Neural cell (in vitro differentiated cells): Measurements from ENCODE around the gene HEATR1.

ENCODE experiments used
- CTCF ChIP-seq: fragments of 450-650 bp; IDR thresholded peaks from 2 replicates; pipeline ENCODE4 v1.5.1; 2014; ENCODE audit warnings: antibody characterized with exemption, mild to moderate bottlenecking, moderate library complexity; ENCODE audit not compliant: poor library complexity, severe bottlenecking
- EP300 ChIP-seq: fragments of 450-650 bp; conservative IDR thresholded peaks from 2 replicates; pipeline ENCODE4 v1.6.1; 2014; ENCODE audit warnings: antibody characterized with exemption, mild to moderate bottlenecking, moderate library complexity; ENCODE audit not compliant: poor library complexity, severe bottlenecking
- EZH2 ChIP-seq: fragments of 200-600, 300-800 bp; shearing (Covaris generic), sonication (generic); IDR thresholded peaks from 2 replicates; pipeline ENCODE4 v1.6.1; 2014; ENCODE audit warnings: antibody characterized with exemption, low read length, borderline replicate concordance, mild to moderate bottlenecking; ENCODE audit not compliant: insufficient read depth, poor library complexity, severe bottlenecking
- MXI1 ChIP-seq: fragments of 450-650 bp; conservative IDR thresholded peaks from 2 replicates; pipeline ENCODE4 v1.6.1; 2014; ENCODE audit warnings: antibody characterized with exemption, mild to moderate bottlenecking; ENCODE audit not compliant: poor library complexity, severe bottlenecking
- POLR2AphosphoS5 ChIP-seq: IDR thresholded peaks from 2 replicates; pipeline ENCODE4 v1.6.1; 2012
- RAD21 ChIP-seq: fragments of 450-650 bp; conservative IDR thresholded peaks from 2 replicates; pipeline ENCODE4 v1.6.1; 2014; ENCODE audit warnings: antibody characterized with exemption, mild to moderate bottlenecking, moderate library complexity
- REST ChIP-seq: IDR thresholded peaks from 2 replicates; pipeline ENCODE4 v1.6.1; 2012; ENCODE audit warnings: borderline replicate concordance
- SMC3 ChIP-seq: fragments of 450-650 bp; conservative IDR thresholded peaks from 2 replicates; pipeline ENCODE4 v1.6.1; 2014; ENCODE audit warnings: antibody characterized with exemption, mild to moderate bottlenecking, moderate library complexity; ENCODE audit not compliant: poor library complexity
- TAF1 ChIP-seq: IDR thresholded peaks from 2 replicates; pipeline ENCODE4 v1.6.1; 2012; ENCODE audit warnings: low read depth

GRCh38 chr1:236507022-236507700 is 97.2 kb downstream of the HEATR1 start:
- TF ChIP-seq CTCF (no peak), EZH2 (no peak), TAF1 (no peak), EP300 (no peak), POLR2AphosphoS5 (no peak), SMC3 (no peak), MXI1 (no peak), RAD21 (no peak), REST (no peak)
